ENCODE data around the gene ICAM2.

GRCh38 chr17:63961355-63962212 lies 58.8 kb downstream of the ICAM2 start:
- no peak for TF ChIP-seq POLR2AphosphoS5 (IDR thresholded peaks at IDR 0.05; ENCODE audit: low read depth, low read length)
- no peak for TF ChIP-seq TAF1 (IDR thresholded peaks at IDR 0.05; ENCODE audit: borderline replicate concordance, insufficient read depth, low read length)
- TF ChIP-seq SIN3A (IDR thresholded peaks at IDR 0.05; ENCODE audit: borderline replicate concordance, insufficient read depth, low read length) = no peak
- TF ChIP-seq, protein P1, sequence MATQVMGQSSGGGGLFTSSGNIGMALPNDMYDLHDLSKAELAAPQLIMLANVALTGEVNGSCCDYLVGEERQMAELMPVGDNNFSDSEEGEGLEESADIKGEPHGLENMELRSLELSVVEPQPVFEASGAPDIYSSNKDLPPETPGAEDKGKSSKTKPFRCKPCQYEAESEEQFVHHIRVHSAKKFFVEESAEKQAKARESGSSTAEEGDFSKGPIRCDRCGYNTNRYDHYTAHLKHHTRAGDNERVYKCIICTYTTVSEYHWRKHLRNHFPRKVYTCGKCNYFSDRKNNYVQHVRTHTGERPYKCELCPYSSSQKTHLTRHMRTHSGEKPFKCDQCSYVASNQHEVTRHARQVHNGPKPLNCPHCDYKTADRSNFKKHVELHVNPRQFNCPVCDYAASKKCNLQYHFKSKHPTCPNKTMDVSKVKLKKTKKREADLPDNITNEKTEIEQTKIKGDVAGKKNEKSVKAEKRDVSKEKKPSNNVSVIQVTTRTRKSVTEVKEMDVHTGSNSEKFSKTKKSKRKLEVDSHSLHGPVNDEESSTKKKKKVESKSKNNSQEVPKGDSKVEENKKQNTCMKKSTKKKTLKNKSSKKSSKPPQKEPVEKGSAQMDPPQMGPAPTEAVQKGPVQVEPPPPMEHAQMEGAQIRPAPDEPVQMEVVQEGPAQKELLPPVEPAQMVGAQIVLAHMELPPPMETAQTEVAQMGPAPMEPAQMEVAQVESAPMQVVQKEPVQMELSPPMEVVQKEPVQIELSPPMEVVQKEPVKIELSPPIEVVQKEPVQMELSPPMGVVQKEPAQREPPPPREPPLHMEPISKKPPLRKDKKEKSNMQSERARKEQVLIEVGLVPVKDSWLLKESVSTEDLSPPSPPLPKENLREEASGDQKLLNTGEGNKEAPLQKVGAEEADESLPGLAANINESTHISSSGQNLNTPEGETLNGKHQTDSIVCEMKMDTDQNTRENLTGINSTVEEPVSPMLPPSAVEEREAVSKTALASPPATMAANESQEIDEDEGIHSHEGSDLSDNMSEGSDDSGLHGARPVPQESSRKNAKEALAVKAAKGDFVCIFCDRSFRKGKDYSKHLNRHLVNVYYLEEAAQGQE (IDR thresholded peaks at IDR 0.05; ENCODE audit: insufficient read depth in 1 of 2, low read depth in 2 of 2, low read length in 2 of 2) = no peak
